Urothelium cell line (cell line): ENCODE results near the gene ULK3.

Experiments used
- DNase-seq: peaks from one replicate; pipeline ENCODE4 v3.0.0; 2011; ENCODE audit warnings: low spot score, mixed read lengths
- FAIRE-seq: peaks from 2 replicates; lab custom pipeline; 2011; peaks lifted over from hg19 to GRCh38; lab: Jason Lieb, UNC

The ULK3 gene

DNA sequence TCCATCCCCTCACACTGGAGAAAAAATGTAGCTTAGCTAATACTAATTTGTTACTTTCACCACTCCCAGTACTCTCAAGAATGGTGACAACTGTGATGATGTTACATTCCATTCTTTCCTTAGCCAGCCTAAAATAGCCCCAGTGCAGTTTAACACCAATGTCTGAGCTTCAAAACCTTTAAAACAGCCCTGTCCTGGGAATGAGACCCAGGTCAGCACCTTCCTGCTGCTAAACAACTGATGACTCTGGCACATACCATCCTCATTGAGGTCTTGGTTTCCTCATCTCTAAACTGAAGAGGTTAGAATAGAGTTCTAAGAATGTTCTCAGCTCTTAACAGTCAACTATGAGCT, 26.4 kb upstream of the ULK3 start:
- FAIRE-seq, result no peak

GRCh38 chr15:74868059-74868458, 25.1 kb upstream of the ULK3 start:
- DNase-seq, result no peak
- no peak for FAIRE-seq

More for the DNA sequence above, 26.4 kb upstream of the ULK3 start:
- DNase-seq, result no peak

DNA sequence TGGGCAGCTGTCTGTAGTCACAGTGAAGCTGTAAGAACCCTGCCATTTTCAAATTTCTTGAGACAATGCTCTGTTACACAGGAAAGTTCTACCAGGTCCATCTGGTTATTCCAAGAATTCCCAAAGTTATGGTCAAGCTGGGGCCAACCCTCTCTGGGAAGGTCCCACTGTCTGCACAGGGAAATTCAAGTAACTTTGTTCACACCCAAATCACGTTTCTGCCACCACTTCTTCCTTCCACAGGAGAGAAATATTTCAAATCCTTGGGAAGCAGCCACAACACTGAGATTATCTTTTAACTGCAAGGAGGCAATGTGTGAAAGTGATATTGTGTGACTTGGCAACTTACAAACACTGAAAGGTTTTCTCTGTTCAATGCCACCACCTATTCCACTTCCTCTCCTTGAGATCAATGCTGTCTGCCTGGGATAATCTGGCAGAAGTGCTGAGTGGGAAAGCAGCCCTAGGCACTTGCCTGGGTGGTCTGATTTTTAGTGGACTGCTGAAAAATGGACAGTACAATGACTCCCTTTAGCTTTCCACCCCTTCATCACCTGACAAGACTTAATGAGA, 24.6 kb upstream of the ULK3 start:
- FAIRE-seq (no peak), DNase-seq (no peak)

DNA sequence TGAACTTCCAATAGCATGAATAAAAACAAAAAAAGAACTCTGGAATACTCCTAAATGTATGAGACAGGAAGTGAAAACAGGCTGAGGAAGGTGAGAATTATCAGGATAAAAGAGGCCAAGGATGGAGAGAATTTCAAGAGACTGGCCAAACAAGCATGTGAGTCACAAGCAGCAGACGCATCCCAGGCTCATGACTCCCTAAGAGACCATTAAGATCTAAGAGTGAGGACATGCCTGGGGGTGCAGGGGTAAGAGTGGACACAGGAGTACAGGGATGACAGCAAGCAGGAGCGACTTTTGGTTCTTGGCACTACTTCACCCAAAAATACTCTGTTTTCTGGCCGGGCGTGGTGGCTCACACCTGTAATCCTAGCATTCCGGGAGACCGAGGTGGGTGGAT, 23.1 kb upstream of the ULK3 start:
- DNase-seq, result no peak

GRCh38 chr15:74865316-74865715, 22.4 kb upstream of the ULK3 start:
- FAIRE-seq (no peak), DNase-seq (no peak)

More for the DNA sequence above, 23.1 kb upstream of the ULK3 start:
- no peak for FAIRE-seq

DNA sequence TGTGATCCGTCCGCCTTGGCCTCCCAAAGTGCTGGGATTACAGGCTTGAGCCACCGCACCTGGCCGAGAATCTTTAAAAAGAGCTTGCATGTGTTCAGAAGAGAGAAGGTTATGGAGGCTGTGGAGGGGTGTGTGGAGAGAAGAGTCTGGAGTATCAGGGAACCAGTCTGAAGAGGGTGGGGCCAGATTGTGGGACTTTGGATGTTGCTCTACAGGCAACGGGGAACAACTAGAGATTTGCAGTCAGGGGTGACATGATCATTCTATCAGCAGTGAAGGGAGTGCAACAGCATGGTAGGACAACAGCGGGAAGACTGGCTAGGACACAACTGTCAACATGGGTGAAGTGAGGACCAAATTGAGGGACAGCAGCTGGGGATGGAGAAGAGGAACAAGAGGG, 21.3 kb upstream of the ULK3 start:
- no peak for FAIRE-seq

DNA sequence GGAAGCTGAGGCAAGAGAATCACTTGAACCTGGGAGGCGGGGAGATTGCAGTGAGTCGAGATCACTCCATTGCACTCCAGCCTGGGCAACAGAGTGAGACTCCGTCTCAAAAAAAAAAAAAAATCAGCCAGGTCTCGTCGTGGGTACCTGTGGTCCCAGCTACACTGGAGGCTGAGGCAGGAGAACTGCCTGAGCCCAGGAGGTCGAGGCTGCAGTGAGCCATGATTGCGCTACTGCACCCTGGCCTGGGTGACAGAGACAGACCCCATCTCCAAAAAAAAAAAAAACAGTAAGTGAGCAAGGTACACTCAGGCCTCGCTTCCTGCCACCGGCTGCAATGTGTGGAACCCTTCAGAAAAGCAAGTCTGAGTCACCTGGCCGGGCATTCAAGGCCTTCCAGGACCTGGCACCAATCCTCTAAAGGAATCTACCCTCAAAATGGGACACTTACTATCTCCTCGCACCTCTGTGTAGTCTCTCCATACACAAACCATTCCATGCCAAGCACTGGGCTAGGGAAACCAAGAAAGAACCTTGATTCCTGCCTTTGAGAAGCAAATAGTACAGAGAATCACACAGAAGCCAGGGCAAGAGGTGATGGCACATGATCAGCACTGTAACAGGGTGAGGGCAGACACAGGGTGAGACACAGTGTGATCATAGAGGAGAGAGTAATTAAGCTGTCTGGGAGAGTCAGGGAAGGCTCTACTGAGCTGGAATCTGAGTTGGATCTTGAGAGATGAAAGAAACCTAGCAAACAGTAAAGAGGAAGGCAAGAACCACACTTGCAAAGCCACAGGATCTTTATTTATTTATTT, 20.5 kb upstream of the ULK3 start:
- DNase-seq (no peak), FAIRE-seq (no peak)

More for the DNA sequence above, 21.3 kb upstream of the ULK3 start:
- no peak for DNase-seq

DNA sequence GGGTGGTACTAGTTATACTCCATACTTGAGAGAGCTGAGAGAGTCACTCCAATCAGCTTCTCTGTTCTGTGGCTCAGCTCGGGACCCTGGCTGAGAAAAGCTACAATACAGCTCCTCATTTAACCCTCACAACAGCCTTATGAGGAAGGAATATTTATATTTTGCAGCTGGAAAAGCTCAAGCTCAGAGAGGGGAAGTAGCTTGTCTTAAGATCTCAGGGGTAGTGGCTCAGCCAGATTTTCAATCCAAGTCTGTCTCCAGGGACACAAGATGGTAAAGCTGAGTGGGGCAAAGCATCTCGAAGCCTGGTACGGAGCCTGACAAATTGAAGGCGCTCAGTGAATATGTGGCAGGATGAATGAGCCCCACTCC, 15.4 kb upstream of the ULK3 start:
- no peak for DNase-seq
- no peak for FAIRE-seq

GRCh38 chr15:74857671-74858368, 14.9 kb upstream of the ULK3 start:
- DNase-seq (no peak), FAIRE-seq (no peak)

DNA sequence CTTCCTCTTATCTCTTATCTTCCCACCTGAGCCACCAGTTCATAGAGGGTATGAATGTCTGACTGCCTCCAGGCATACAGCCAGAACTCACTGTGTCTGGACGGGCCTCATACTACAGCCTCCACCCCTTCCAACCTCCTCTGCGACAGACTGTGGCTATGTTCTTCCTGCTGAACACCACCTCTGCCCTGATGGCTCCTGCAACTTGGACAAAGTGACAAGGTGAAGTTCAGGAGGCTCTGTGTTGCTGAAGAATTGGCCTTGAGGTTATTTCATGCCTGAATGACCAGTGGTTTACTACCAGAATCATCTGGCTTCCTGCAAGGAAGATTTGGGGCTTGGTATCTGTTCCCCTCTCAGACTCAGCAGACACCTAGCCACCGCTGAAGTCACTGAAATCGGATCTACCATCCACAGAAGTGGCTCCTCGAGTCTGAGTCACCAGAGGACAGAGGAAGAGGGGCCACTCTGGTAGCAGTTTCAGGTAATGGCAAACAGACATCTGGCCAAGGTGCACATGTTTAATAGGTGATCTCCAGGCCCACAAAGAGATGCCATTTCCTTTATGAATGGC, 14.2 kb upstream of the ULK3 start:
- no peak for FAIRE-seq
- no peak for DNase-seq

- no peak for FAIRE-seq
- no peak for DNase-seq
Measured at GRCh38 chr15:74856537-74856936, 13.6 kb upstream of the ULK3 start.

DNA sequence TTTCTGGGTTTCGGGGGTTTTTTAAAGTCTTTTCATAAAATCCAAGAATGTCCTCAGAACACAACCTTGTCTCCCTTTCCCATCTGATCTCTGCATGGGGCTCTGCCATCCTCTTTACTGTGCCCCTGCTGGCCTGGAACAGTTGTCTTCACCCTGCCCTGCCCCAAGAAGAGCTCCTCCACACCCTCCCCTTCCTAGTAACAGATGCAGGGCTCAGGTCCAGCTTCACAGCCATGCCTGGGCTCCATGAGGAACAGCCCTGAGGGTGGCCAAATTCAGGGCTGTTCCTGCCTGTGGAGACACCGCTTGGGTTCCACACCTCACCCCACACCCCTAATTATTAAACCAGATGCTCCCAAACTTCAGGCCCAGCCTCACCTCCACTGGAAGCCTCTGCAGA, 12.9 kb upstream of the ULK3 start:
- FAIRE-seq (no peak), DNase-seq (no peak)

DNA sequence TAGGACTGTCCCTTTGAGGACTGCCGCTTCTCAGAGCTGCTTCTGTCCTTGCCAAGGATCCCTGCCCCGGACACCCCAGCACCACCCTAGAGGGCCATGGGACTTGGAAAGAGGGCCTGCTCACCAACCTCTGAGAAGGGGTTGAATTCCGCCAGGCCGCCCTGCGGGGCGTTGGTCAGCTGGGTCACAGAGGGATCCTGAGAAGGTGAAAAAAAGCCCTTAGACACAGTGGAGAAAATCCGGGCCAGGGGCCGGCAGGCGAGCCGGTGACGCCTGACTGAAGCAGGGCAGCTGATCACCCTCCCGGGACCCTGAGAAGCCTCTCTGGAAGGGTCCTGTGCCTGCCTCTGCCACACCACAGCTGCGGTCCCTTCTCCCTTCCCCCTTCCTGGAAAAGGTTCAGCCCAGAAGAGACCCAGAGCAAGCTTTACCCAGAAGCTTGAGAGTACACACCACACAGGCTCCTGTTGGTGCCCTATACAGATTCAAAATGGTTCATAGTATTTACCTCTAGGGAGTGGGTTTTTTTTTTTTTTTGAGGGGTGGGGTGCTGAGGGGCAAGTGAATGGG, 11.6 kb upstream of the ULK3 start:
- DNase-seq, result no peak
- FAIRE-seq, result no peak

- FAIRE-seq, result no peak
- no peak for DNase-seq
Measured at GRCh38 chr15:74851960-74852359, 9.0 kb upstream of the ULK3 start.

- DNase-seq (no peak), FAIRE-seq (no peak)
Measured at GRCh38 chr15:74850393-74850792, 7.4 kb upstream of the ULK3 start.

- FAIRE-seq (no peak), DNase-seq (no peak)
Measured at GRCh38 chr15:74847432-74847831, 4.5 kb upstream of the ULK3 start.

DNA sequence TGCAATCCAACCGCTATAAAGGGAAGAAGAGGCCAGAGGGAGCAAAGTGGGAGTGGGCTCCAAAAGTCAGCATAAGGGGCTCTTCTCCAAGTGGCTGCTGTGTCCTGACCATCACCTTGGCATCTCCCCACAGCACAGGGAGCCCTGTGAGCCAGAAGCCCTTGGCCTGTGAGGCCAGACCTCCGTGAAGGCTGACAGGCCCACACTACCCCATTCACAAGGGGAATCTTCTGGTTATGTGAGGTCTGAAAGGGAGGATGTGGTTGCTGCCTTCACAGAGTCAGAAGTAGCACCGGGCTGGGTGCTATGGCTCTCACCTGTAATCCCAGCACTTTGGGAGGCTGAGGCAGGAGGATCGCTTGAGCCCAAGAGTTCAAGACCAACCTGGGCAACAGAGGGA, 2.6 kb upstream of the ULK3 start:
- no peak for DNase-seq
- no peak for FAIRE-seq

DNA sequence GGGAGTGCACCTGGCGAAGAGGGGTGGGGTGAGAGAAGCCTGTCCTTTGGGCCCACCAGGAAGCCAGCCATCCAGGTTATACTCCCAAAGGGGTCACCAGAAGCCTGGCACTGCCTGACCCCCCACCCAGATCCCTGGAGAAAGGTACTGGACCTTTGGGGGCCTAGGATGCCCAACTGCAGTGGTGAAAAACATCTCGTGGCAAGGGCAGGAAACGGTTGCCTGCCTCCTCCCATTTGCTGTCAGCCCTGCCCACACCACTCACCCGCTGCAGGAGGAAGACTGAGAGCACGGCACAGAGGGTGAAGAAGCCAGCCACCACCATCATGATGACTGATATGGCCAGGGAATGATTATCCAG, 2.2 kb upstream of the ULK3 start:
- DNase-seq (no peak), FAIRE-seq (no peak)

- FAIRE-seq, result no peak
- DNase-seq, result no peak
Measured at GRCh38 chr15:74844319-74845207, 1.6 kb upstream of the ULK3 start.

- DNase-seq, result no peak
- FAIRE-seq, result no peak
Measured at GRCh38 chr15:74843891-74844299, 939 bp upstream of the ULK3 start.

DNA sequence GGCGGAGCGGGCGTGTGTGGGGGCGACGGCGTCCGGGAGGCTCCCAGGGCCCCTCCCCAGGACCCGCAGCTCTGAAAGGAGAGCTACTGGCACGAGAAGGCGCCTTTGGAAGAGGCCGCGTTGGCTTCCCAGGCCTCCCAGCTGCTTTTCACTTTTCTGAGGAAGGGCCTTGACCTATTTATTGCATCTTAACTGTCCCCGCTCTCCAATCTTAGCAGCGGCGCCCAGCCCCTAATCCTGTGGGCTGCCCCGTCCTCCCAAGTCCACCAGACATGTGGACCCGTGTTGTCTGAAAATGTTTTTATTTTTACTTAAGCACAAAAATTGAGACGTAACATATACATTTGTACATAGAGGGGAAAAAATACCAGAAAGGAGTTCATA, 481 bp upstream of the ULK3 start:
- FAIRE-seq (no peak), DNase-seq (no peak)
